CD4-positive, alpha-beta T cell treated with Interleukin-6 at 100 ng/mL for 8 hours (primary cell): Measurements from ENCODE around the gene ACTN1.

Experiments
- DNase-seq: peaks from one replicate; pipeline ENCODE4 v3.0.0-alpha.2; 2020; ENCODE audit warnings: mixed read lengths, low spot score

Gene ACTN1

DNA sequence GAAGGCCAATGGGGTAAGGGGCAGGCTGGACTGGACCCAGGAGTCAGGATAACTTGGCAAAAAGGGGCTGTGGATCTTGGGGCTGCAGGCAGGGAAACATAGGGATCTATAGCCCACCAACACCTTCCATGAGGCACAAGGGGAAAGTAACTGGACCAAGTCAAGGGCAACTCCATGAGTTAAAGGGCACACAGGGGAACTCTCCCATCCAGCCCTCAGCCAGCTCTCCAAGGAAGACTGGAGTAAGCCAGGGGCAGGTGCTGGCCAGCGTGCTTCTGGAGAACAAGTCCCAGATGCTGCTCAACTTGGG is 154.9 kb downstream of the ACTN1 start:
- no peak for DNase-seq
